HepG2 (cell line): Measurements from ENCODE around the gene CCDC85C. TPM values are rescaled to one million over a fixed set of nuclear protein-coding genes. Genes with fewer than 3 reads are reported as not detected.

Source experiments
- BCL6 ChIP-seq: IDR thresholded peaks from 2 replicates; pipeline ENCODE4 v1.6.1; 2016; ENCODE audit warnings: missing genetic modification reagents, missing compliant biosample characterization
- DR1 ChIP-seq: sonication (generic); formaldehyde crosslinking; IDR thresholded peaks from 2 replicates; pipeline ENCODE4 v1.8.0; 2021; ENCODE audit warnings: mild to moderate bottlenecking, missing genetic modification reagents, inconsistent platforms
- ETS1 ChIP-seq: sonication (generic); formaldehyde crosslinking; IDR thresholded peaks from 2 replicates; pipeline ENCODE4 v1.4.0; 2020; ENCODE audit warnings: missing genetic modification reagents
- IRF2 ChIP-seq: IDR thresholded peaks from 2 replicates; pipeline ENCODE4 v1.6.1; 2018; ENCODE audit warnings: missing genetic modification reagents, missing compliant biosample characterization
- MYC ChIP-seq: sonication (generic); formaldehyde crosslinking; IDR thresholded peaks from 2 replicates; pipeline ENCODE4 v1.9.0; 2021; ENCODE audit warnings: missing genetic modification reagents, borderline replicate concordance
- NCOR1 ChIP-seq: fragments of 200-600 bp; sonication (generic); IDR thresholded peaks from 2 replicates; pipeline ENCODE4 v1.7.0; 2017; ENCODE audit warnings: antibody characterized with exemption, low read length, borderline replicate concordance
- NFATC3 ChIP-seq: sonication (generic); formaldehyde crosslinking; IDR thresholded peaks from 2 replicates; pipeline ENCODE4 v1.5.1; 2020; ENCODE audit warnings: mild to moderate bottlenecking, missing genetic modification reagents
- PBX2 ChIP-seq: IDR thresholded peaks from 2 replicates; pipeline ENCODE4 v1.6.1; 2016; ENCODE audit warnings: control low read depth
- PHF5A ChIP-seq: IDR thresholded peaks from one replicate; pipeline ENCODE4 v1.6.1; 2018; ENCODE audit warnings: low read depth, missing genetic modification reagents; ENCODE audit not compliant: unreplicated experiment
- PLRG1 ChIP-seq: fragments of 450-650 bp; conservative IDR thresholded peaks from 2 replicates; pipeline ENCODE4 v1.6.1; 2016
- RBM39 ChIP-seq: fragments of 200-400 bp; formaldehyde crosslinking; IDR thresholded peaks from one replicate; pipeline ENCODE4 v1.6.1; 2018; ENCODE audit warnings: antibody characterized with exemption, mild to moderate bottlenecking, low read depth, low read length; ENCODE audit not compliant: poor library complexity, severe bottlenecking
- SP140L ChIP-seq: sonication (generic); formaldehyde crosslinking; IDR thresholded peaks from 2 replicates; pipeline ENCODE4 v1.4.0; 2020; ENCODE audit warnings: missing genetic modification reagents, borderline replicate concordance
- THRA ChIP-seq: sonication (generic); formaldehyde crosslinking; IDR thresholded peaks from 2 replicates; pipeline ENCODE4 v1.4.0; 2020; ENCODE audit warnings: missing genetic modification reagents, borderline replicate concordance
- ZFYVE20 ChIP-seq: sonication (generic); formaldehyde crosslinking; IDR thresholded peaks from 2 replicates; pipeline ENCODE4 v1.8.0; 2023; ENCODE audit warnings: low read depth, mild to moderate bottlenecking, moderate library complexity, missing genetic modification reagents, borderline replicate concordance
- ZMAT3 ChIP-seq: sonication (generic); formaldehyde crosslinking; conservative IDR thresholded peaks from 2 replicates; pipeline ENCODE4 v1.7.0; 2021; ENCODE audit warnings: missing genetic modification reagents
- ZNF121 ChIP-seq: sonication (generic); formaldehyde crosslinking; IDR thresholded peaks from 2 replicates; pipeline ENCODE4 v1.5.0; 2020; ENCODE audit warnings: mild to moderate bottlenecking, missing genetic modification reagents
- ZNF160 ChIP-seq: sonication (generic); formaldehyde crosslinking; IDR thresholded peaks from 2 replicates; pipeline ENCODE4 v1.8.0; 2022; ENCODE audit warnings: mild to moderate bottlenecking, inconsistent platforms, missing genetic modification reagents
- ZNF484 ChIP-seq: sonication (generic); formaldehyde crosslinking; IDR thresholded peaks from 2 replicates; pipeline ENCODE4 v1.5.1; 2020; ENCODE audit warnings: mild to moderate bottlenecking, low read depth, missing genetic modification reagents, borderline replicate concordance
- ZNF552 ChIP-seq: sonication (generic); formaldehyde crosslinking; IDR thresholded peaks from 2 replicates; pipeline ENCODE4 v1.9.0; 2022; ENCODE audit warnings: missing genetic modification reagents, mild to moderate bottlenecking, borderline replicate concordance
- ZNF709 ChIP-seq: sonication (generic); formaldehyde crosslinking; IDR thresholded peaks from 2 replicates; pipeline ENCODE4 v1.5.0; 2020; ENCODE audit warnings: mild to moderate bottlenecking, missing genetic modification reagents
- ZNF83 ChIP-seq: sonication (generic); formaldehyde crosslinking; IDR thresholded peaks from 2 replicates; pipeline ENCODE4 v1.4.0; 2020; ENCODE audit warnings: missing genetic modification reagents, mild to moderate bottlenecking, borderline replicate concordance
- ZSCAN31 ChIP-seq: sonication (generic); formaldehyde crosslinking; IDR thresholded peaks from 2 replicates; pipeline ENCODE4 v1.5.0; 2020; ENCODE audit warnings: low read depth, mild to moderate bottlenecking, missing genetic modification reagents
- polyA plus RNA-seq, 8 experiments: library from polyadenylated mRNA; depleted of rRNA in 3 of 8; stranded (reverse) in 7 of 8; unstranded in 1 of 8; fragments of >200 nt; fragmentation: Illumina TruSeq in 4 of 8; extraction: Trizol in 4 of 8; gene quantifications; 2 replicates each; pipeline versions ENCODE4 v1.2.1 to v1.2.3, GENCODE V29; 2011 to 2016; ENCODE audit warnings: low read depth in 4 of 8, missing spikeins in 1 of 8, mixed read lengths in 1 of 8; ENCODE audit not compliant: insufficient read depth in 1 of 8
- total RNA-seq, 5 experiments: library from RNA; depleted of rRNA; stranded (reverse); fragments of >200 nt; fragmentation: Illumina TruSeq; extraction: Trizol; gene quantifications; 2 replicates each; pipeline ENCODE4 v1.2.3, GENCODE V29; 2016; ENCODE audit warnings: low read depth in 1 of 5
- TF ChIP-seq, protein P1 (sequence below): sonication (generic); formaldehyde crosslinking; IDR thresholded peaks from 2 replicates; pipeline ENCODE4 v1.4.0; 2020; ENCODE audit warnings: missing genetic modification reagents

Gene CCDC85C
- total and polyA plus RNA-seq, 2 of the 13 experiments (the other 11 are each of a cell fraction or from before 2014, with no cell fraction given), result 18.8 to 43.8 TPM

GRCh38 chr14:99602054-99602787, 1.8 kb downstream of the CCDC85C start (continued):
- TF ChIP-seq ZSCAN31 (CRISPR knock-in tag), result 0 out of 2 replicates have a peak, but pooled peaks have one; percentile 26
- TF ChIP-seq PLRG1, result no peak
- TF ChIP-seq, protein P1, sequence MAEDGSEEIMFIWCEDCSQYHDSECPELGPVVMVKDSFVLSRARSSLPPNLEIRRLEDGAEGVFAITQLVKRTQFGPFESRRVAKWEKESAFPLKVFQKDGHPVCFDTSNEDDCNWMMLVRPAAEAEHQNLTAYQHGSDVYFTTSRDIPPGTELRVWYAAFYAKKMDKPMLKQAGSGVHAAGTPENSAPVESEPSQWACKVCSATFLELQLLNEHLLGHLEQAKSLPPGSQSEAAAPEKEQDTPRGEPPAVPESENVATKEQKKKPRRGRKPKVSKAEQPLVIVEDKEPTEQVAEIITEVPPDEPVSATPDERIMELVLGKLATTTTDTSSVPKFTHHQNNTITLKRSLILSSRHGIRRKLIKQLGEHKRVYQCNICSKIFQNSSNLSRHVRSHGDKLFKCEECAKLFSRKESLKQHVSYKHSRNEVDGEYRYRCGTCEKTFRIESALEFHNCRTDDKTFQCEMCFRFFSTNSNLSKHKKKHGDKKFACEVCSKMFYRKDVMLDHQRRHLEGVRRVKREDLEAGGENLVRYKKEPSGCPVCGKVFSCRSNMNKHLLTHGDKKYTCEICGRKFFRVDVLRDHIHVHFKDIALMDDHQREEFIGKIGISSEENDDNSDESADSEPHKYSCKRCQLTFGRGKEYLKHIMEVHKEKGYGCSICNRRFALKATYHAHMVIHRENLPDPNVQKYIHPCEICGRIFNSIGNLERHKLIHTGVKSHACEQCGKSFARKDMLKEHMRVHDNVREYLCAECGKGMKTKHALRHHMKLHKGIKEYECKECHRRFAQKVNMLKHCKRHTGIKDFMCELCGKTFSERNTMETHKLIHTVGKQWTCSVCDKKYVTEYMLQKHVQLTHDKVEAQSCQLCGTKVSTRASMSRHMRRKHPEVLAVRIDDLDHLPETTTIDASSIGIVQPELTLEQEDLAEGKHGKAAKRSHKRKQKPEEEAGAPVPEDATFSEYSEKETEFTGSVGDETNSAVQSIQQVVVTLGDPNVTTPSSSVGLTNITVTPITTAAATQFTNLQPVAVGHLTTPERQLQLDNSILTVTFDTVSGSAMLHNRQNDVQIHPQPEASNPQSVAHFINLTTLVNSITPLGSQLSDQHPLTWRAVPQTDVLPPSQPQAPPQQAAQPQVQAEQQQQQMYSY (CRISPR knock-in tag), result 0 out of 2 replicates have a peak, but pooled peaks have one; percentile 8
- TF ChIP-seq PBX2 (CRISPR knock-in tag), result no peak
- TF ChIP-seq NCOR1, result no peak
- TF ChIP-seq ZNF121 (CRISPR knock-in tag), result no peak
- TF ChIP-seq BCL6 (CRISPR knock-in tag), result no peak
- TF ChIP-seq ZNF83 (CRISPR knock-in tag), result no peak
- no peak for TF ChIP-seq NFATC3 (CRISPR knock-in tag)
- no peak for TF ChIP-seq ETS1
- no peak for TF ChIP-seq ZNF160 (CRISPR knock-in tag)
- TF ChIP-seq DR1, result no peak
- peak; percentile 6; the same call in 1 of the 2 replicates for TF ChIP-seq ZNF709
- no peak for TF ChIP-seq THRA (CRISPR knock-in tag)
- no peak for TF ChIP-seq ZNF484 (CRISPR knock-in tag)
- TF ChIP-seq ZFYVE20, result no peak
- no peak; the same call in 1 of the 2 replicates for TF ChIP-seq ZMAT3 (CRISPR knock-in tag)
- no peak for TF ChIP-seq ZNF552
- TF ChIP-seq SP140L (CRISPR knock-in tag), result no peak
- TF ChIP-seq RBM39, result no peak
- TF ChIP-seq IRF2 (CRISPR knock-in tag), result no peak
- TF ChIP-seq PHF5A (CRISPR knock-in tag), result no peak
- peak; percentile 68; the same call in 1 of the 2 replicates for TF ChIP-seq MYC (CRISPR knock-in tag)
